HG03175 (cell line): ENCODE measurements around the gene ELFN1.

Source experiments
- ATAC-seq: cut with Tn5 transposase; IDR thresholded peaks from one replicate; pipeline ENCODE4 v1.9.1; 2021; ENCODE audit warnings: mild to moderate bottlenecking, moderate library complexity; ENCODE audit not compliant: unreplicated experiment

Gene ELFN1

GRCh38 chr7:1662767-1663166 lies 7.3 kb upstream of the ELFN1 start:
- ATAC-seq: no peak

- no peak for ATAC-seq
Measured at GRCh38 chr7:1663223-1663622, 6.9 kb upstream of the ELFN1 start.

- ATAC-seq: no peak
Measured at GRCh38 chr7:1663857-1664651, 6.0 kb upstream of the ELFN1 start.

GRCh38 chr7:1664711-1665548 lies 5.1 kb upstream of the ELFN1 start:
- no peak for ATAC-seq

GRCh38 chr7:1665549-1666316 lies 4.3 kb upstream of the ELFN1 start:
- no peak for ATAC-seq

GRCh38 chr7:1666317-1666822 lies 3.7 kb upstream of the ELFN1 start:
- no peak for ATAC-seq

- ATAC-seq: no peak
Measured at GRCh38 chr7:1666823-1667565, 3.1 kb upstream of the ELFN1 start.

- ATAC-seq: no peak
Measured at GRCh38 chr7:1667566-1668395, 2.3 kb upstream of the ELFN1 start.

GRCh38 chr7:1668396-1669063 lies 1.5 kb upstream of the ELFN1 start:
- ATAC-seq: no peak

GRCh38 chr7:1669064-1669951 lies 769 bp upstream of the ELFN1 start:
- ATAC-seq: no peak

- no peak for ATAC-seq
Measured at GRCh38 chr7:1670894-1671593, 967 bp downstream of the ELFN1 start.

- no peak for ATAC-seq
Measured at GRCh38 chr7:1671594-1672451, 1.7 kb downstream of the ELFN1 start.

GRCh38 chr7:1672851-1673486 lies 2.9 kb downstream of the ELFN1 start:
- ATAC-seq: no peak

GRCh38 chr7:1673581-1674118 lies 3.6 kb downstream of the ELFN1 start:
- no peak for ATAC-seq

GRCh38 chr7:1674161-1675035 lies 4.3 kb downstream of the ELFN1 start:
- ATAC-seq: no peak
